Keratinocyte (primary cell): ENCODE measurements around the gene PRDX2.

Experiments
- EZH2 ChIP-seq: IDR thresholded peaks from one replicate; pipeline ENCODE4 v1.6.1; 2012; ENCODE audit warnings: inconsistent platforms, mild to moderate bottlenecking, low read length, moderate library complexity
- TF ChIP-seq, protein P1 (sequence below), 3 experiments: IDR thresholded peaks in 1 of 3; conservative IDR thresholded peaks in 1 of 3; optimal IDR thresholded peaks in 1 of 3; 2 replicates in 2 of 3; 3 replicates in 1 of 3; pipeline versions ENCODE3 to v1.5.1; 2011; ENCODE audit warnings: low read length in 3 of 3, mild to moderate bottlenecking in 3 of 3, moderate library complexity in 2 of 3, control low read depth in 1 of 3, inconsistent platforms in 1 of 3; ENCODE audit not compliant: insufficient read depth in 2 of 3; ENCODE audit errors: extremely low read depth in 1 of 3

DNA sequence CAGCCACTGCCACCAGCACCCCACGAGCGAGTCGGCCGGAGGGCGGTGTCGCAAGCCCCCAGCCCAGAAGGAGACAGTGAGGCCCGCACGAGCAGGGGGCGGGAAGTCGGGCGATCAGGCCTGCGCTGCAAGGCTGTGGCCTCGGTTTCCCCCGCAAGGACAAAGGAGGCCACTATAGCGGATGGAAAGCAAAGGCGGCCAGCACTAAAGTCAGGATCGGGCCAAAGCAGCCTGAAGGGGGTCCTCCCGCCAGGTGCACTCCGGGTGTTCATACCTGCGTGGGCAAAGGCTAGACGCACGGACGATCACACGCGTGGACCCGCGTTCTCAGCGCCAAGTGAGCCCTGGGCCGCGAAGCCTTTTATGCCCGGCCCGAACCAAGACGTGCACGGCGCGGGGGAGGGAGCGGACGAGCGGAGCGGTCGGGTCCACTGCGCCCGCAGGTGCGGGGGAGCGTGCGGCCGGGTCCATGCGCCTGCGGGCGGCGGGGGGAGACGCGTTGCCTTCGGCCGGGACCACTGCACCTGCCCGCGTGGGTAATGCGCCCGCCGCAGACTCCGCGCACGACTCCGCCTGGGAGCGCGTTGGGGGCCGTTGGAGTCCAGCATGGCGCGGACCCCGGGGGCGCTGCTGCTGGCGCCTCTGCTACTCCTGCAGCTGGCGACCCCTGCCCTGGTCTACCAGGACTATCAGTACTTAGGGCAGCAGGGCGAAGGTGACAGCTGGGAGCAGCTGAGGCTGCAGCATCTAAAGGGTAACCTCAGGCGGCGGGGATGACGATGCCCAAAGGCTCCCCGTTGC, at the start of gene PRDX2, which contains the start of gene THSD8:
- no peak for TF ChIP-seq EZH2
- TF ChIP-seq, protein P1, sequence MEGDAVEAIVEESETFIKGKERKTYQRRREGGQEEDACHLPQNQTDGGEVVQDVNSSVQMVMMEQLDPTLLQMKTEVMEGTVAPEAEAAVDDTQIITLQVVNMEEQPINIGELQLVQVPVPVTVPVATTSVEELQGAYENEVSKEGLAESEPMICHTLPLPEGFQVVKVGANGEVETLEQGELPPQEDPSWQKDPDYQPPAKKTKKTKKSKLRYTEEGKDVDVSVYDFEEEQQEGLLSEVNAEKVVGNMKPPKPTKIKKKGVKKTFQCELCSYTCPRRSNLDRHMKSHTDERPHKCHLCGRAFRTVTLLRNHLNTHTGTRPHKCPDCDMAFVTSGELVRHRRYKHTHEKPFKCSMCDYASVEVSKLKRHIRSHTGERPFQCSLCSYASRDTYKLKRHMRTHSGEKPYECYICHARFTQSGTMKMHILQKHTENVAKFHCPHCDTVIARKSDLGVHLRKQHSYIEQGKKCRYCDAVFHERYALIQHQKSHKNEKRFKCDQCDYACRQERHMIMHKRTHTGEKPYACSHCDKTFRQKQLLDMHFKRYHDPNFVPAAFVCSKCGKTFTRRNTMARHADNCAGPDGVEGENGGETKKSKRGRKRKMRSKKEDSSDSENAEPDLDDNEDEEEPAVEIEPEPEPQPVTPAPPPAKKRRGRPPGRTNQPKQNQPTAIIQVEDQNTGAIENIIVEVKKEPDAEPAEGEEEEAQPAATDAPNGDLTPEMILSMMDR (optimal IDR thresholded peaks at IDR 0.05 in 1 of 3, IDR thresholded peaks at IDR 0.05 in 1 of 3, conservative IDR thresholded peaks at IDR 0.05 in 1 of 3; ENCODE audit: extremely low read depth in 1 of 3, insufficient read depth in 2 of 3, low read length in 3 of 3), result no peak
